ENCODE results near the gene TRPM7.
"Not testable (repeated sequence)": the region's sequence is repeated elsewhere in the genome, so short reads cannot be mapped to it uniquely, and the experiment has no call there.

The TRPM7 gene

DNA sequence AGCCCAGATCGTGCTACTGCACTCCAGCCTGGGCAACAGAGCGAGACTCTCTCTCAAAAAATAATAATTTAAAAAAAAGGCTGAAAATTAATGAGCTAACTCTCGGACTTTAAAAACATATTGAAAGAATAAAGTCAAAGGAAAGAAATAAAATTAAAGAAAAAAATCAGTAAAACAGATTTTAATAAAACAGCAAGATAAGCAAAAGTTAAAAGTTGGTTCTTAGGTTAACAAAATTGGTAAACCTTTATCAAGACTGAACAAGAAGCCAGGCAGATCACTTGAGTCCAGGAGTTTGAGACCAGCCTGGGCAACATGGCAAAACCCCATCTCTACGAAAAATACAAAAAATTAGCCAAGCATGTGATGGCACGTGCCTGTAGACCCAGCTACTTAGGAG lies 20.7 kb downstream of the TRPM7 start:
- DNase-seq (ENCODE audit: low read depth in 2 of 2, low spot score in 1 of 2) = no peak

DNA sequence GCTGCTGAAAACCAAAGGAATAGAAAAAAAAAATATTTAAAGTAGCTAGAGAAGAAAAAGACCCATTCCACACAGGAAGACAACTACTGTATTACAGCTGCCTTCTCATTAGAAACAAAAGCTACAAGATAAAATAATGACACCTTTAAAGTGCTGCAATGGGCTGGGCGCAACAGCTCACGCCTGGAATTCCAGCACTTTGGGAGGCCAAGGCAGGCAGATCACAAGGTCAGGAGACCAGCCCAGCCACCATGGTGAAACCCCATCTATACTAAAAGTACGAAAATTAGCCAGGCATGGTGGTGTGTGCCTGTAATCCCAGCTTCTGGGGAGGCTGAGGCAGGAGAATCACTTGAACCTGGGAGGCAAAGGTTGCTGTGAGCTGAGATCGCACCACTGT lies 31.0 kb downstream of the TRPM7 start:
- no peak for DNase-seq (ENCODE audit: low read depth in 2 of 2, low spot score in 1 of 2)

DNA sequence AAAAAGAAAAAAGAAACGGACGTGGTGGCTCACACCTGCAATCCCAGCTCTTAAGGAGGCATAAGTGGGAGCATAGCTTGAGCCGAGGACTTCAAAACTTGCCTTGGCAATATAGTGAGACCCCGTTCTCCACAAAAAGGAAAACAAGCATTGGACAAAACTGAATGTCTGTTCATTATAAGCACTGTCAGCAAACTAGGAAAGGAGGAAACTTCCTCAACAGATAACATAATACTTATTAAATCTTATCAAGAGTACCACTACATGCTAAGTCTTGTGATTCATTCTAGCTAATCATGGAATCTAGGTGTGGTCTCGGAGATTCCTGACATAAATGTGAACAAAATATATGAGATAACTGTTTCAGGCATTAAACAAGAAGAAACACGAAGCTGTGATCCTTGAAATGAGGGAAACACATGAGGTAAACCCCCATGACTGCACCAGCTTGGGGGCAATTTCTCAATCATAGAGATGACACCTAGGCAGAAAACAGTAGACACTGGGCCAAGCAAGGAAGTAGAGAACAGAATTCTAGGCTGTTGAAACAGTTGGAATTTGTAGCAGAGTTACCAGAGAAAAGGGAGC lies 33.3 kb downstream of the TRPM7 start:
- DNase-seq (ENCODE audit: low read depth in 2 of 2, low spot score in 1 of 2) = no peak

DNA sequence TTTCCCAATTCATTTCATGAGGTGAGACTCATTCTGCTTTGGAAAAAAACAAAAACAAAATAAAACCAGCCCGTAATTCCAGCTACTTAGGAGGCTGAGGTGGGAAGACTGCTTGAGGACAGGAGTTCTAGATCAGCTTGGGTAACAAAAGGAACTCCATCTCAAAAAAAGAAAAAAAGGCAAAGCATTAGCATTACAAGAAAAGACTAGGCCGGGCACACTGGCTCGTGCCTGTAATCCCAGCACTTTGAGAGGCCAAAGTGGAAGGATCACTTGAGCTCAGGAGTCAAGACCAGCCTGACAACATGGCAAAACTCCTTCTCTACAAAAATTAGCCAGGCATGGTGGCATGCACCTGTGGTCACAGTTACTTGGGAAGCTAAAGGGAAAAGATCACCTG lies 33.9 kb downstream of the TRPM7 start:
- no peak for DNase-seq (ENCODE audit: low read depth in 2 of 2, low spot score in 1 of 2)

DNA sequence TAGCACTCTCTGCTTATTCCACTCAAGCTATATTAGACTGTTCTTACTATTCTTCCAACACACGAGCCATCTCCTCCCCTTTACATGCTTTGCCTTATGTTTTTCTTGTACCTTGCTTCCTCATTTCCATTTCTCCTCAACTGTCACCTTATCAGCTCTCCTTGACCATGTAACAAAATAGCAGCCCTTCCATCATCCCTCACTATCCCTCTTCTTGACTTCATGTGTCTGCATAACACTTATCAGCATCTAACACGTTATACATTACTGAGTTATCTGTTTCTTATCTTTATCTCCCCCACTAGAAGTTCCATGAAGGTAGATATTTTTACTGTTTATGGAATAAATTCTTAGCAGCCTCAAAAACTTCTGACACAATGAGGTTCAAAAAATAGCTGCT lies 45.3 kb downstream of the TRPM7 start:
- no peak for DNase-seq (ENCODE audit: low read depth in 2 of 2, low spot score in 1 of 2)

DNA sequence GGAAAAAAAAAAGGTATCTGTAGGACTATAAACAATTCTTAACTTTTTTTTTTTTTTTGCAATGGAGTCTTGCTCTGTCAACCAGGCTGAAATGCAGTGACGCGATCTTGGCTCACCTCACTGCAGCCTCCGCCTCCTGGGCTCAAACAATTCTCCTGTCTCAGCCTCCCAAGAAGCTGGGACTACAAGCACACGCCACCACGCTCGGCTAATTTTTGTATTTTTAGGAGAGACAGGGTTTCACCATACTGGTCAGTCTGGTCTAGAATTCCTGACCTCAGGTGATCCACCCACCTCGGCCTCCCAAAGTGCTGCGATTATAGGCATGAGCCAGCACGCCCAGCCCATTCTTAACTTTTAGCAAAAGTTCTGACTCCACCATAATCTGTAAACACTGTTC lies 50.5 kb downstream of the TRPM7 start:
- DNase-seq (ENCODE audit: low read depth in 2 of 2, low spot score in 1 of 2) = no peak

DNA sequence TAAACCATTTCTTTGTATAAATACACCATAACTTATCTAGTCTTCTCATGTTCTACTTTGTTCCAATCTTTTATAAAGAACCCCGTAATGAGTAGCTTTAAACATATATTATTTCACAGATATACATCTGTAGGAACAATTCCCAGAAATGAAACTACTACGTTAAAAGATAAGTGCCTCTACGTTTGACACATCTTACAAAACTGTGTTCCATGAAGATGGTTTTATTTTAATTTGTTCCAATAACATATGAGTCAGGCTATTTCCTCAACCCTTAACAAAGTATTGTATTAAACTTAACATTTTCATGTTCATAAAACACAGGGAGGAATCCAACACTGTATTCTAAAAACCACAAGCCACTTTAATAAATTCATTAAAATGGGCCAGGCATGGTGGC lies 52.9 kb downstream of the TRPM7 start:
- no peak for DNase-seq (ENCODE audit: low read depth in 2 of 2, low spot score in 1 of 2)

DNA sequence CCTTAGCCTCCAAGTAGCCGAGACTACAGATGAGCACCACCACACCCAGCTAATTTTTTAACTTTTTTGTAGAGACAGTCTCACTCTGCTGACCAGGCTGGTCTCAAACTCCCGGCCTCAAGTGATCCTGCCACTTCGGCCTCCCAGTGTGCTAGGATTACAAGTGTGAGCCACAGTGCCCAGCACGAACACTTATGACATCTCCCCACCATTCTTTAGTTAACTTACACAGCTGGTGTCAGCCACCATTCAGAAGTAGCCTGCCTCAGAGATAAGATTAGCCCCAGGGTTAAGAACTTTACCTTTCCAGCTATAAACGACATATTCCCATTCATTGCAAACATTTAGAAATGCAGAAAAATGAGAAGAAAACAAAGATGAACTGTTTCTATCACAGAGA lies 58.2 kb downstream of the TRPM7 start:
- no peak for DNase-seq (ENCODE audit: low read depth in 2 of 2, low spot score in 1 of 2)

DNA sequence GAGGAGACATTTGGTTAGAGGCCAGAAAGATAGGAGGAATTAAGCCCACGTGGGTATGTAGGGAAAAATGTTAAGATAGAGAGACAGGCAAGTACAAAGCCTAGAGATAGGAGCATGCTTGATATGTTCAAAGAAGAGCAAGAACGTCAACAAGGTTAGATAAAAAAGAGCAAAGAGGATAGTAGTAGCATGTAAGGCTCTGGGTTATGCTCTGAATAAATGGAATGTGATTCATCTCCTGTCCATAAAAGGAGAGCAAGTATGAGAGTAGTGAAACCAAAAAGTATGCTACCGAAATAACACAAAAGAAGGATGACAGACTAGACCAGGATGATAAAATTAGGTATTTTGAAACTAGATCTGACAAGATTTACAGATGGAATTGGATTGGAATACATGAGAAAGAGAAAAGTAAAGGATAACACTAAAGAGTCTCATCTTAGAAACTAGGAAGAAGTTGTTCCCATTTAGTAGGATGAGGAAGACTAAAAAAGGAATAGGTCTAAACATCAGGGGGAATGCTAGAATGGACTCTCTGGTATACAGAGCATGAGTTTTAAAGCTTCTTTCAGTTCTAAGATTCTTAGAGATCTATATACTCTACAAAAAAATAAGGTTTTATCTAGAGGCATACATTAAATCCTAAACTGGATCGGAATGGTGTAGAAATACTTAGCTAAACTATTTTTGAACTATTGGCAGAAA lies 59.1 kb downstream of the TRPM7 start:
- no peak for DNase-seq (ENCODE audit: low read depth in 2 of 2, low spot score in 1 of 2)

DNA sequence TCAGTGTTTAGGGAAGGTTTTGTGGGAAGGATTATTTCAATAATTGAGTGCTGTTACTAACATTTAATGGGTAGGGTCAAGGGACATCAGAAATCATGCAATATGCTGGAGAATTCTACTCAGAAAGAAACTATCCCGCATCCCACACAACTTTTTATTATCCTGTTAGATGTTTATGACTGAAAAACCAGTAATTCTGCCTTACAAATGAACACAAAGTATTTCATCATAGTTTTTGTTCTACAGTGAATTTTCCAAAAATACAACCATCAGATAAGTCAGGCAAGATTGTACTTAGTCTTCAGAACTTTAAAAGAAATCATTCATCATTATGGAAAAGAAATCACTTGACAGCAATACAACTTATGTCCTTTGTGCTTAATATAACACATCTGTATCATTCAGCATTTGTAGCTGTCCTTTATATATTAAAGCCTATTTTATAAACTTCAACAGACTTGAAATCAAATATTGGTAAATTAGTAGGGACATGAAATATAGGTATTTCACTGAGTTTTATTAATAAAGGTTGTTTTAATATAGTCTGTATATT lies 61.9 kb downstream of the TRPM7 start:
- no peak for DNase-seq (ENCODE audit: low read depth in 2 of 2, low spot score in 1 of 2)

DNA sequence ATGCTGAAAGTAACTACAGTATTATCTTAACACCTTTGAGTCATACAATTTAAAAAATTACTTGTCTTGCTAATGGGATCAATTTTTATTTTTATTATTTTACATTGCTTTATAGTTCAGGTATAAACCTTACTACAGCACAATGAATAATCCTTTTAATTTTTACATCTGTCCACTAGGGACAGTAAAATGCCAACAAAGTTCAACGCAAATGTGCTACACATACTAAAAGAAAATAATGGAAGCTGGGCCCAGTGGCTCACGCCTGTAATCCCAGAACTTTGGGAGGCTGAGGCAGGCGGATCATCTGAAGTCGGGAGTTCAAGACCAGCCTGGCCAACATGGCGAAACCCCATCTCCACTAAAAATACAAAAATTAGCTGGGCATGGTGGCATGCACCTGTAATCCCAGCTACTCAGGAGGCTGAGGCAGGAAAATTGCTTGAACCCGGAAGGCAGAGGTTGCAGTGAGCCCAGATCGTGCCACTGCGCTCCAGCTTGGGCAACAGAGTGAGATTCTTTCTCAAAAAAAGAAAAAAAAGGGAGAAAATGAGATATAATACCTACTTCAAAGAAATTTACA lies 64.1 kb downstream of the TRPM7 start:
- not testable (repeated sequence) for DNase-seq (ENCODE audit: low read depth in 2 of 2, low spot score in 1 of 2)

DNA sequence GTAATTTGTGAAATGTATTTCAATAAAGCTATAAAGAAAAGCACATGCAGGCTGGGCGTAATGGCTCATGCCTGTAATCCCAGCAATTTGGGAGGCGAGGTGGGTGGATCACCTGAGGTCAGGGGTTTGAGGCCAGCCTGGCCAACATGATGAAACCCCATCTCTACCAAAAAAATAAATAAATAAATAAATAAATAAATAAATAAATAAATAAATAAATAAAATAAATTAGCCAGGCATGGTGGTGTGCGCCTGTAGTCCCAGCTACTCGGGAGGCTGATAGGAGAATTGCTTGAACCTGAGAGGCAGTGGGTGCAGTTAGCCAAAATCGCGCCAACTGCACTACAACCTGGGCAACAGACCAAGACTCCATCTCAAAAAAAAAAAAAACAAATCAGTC lies 69.6 kb downstream of the TRPM7 start:
- not testable (repeated sequence) for DNase-seq (ENCODE audit: low read depth in 2 of 2, low spot score in 1 of 2)

DNA sequence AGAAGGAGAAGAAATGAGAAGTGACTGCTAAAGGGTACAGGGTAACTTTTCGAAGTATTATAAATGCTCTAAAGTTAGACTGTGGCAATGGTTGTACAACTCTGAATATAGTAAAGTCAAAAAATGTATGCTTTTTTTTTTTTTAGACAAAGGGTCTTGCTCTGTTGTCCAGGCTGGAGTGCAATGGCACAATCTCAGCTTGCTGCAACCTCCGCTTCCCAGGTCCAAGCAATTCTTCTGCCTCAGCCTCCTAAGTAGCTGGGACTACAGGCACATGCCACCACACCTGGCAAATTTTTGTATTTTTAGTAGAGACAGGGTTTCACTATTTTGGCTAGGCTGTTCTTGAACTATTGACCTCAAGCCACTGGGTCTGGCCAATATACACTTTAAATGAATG lies 70.0 kb downstream of the TRPM7 start:
- DNase-seq (ENCODE audit: low read depth in 2 of 2, low spot score in 1 of 2) = not testable (repeated sequence)

DNA sequence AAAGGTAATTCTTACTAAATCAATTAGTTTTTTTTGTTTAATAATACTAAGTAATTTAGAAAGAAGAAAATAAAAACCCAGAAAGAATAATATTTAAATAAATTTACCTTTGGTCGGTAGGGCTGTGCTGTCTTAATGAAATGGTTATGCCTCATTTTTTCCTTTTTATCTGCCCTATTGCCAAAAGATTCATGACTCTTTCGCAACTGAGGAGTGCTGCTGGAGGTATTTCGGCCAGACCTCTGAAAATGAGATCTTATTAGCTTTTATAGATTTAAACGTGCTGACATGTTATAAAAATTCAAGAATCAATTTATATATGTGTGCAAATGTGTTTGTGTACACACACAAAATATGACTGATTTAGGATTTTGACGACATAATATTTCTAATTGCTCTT lies 73.0 kb downstream of the TRPM7 start:
- DNase-seq (ENCODE audit: low read depth in 2 of 2, low spot score in 1 of 2) = no peak

DNA sequence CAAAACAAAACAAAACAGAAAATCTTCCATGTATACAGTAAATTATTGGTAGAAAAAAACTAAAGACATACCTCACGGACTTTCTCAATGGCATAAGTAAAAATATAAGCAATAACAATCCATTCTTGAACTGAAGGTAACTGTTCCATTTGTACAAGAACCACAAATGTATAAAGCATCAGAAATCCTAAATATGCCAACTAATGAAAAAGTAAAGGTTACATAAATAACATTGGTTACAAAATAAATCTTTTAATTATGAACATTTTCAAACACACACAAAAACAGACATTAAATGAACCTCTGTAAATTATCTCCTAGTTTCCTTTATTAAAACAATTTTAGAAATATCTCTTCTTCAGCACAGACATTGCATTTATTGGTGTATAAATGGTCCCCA lies 79.5 kb downstream of the TRPM7 start:
- no peak for DNase-seq (ENCODE audit: low read depth in 2 of 2, low spot score in 1 of 2)

DNA sequence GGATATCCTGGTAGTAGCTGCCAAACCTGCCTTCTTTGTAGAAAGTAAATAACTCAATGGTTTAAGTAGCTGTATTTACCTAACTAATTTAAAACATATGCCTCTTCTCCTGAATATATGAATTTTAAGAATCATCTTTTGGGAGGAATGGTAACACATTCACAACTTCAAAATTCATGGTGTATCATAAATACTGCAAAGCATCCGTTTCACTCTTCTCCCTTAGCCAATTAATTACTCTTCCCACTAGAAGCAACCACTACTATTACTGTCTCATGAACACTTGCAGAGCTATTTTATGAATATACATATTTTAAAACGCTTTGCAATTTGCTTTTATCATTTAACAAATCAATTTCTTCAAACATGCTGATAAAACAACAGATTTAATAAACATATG lies 81.1 kb downstream of the TRPM7 start:
- no peak for DNase-seq (ENCODE audit: low read depth in 2 of 2, low spot score in 1 of 2)

DNA sequence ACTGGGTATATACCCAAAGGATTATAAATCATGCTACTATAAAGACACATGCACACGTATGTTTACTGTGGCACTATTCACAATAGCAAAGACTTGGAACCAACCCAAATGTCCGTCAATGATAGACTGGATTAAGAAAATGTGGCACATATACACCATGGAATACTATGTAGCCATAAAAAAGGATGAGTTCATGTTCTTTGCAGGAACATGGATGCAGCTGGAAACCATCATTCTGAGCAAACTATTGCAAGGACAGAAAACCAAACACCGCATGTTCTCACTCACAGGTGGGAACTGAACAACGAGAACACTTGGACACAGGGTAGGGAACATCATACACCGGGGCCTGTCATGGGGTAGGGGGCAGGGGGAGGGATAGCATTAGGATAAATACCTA lies 84.6 kb downstream of the TRPM7 start:
- DNase-seq (ENCODE audit: low read depth in 2 of 2, low spot score in 1 of 2) = not testable (repeated sequence)

DNA sequence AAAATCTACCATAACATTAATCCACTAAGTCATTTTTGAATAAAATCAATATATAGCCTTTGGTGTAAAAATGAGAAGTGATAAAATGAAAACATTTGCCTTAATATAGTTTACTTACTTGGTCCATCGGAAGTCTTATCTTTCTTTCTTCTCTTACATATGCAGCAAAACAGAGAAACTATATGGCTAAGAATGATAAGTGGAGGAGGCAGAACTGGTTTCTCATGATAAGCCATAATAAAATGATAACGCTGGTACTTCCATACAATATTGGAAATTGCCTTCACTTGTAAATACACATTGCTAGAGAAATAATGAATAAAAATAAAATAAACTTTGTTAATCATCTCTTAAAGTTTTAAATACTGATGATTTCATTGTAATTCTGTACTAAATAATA lies 92.3 kb downstream of the TRPM7 start:
- no peak for DNase-seq (ENCODE audit: low read depth in 2 of 2, low spot score in 1 of 2)

DNA sequence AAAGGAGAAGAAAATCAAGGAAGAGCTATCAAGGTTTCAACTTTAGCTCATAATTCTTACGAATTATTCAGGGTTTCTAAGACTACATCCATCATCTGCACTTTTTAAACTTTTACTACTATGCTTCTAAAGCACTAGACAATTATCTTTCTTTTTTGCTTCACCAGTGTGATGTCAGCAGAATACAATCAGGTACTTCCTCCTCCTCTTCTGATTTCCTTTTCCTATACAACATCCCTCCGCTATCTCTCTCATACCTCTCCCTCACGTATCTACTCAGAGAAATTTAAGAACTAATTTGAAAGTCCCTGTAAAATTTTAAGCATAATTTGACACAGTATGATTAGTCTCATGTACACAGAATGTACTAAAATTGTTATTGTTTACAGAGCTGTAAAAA lies 92.8 kb downstream of the TRPM7 start:
- DNase-seq (ENCODE audit: low read depth in 2 of 2, low spot score in 1 of 2) = no peak

DNA sequence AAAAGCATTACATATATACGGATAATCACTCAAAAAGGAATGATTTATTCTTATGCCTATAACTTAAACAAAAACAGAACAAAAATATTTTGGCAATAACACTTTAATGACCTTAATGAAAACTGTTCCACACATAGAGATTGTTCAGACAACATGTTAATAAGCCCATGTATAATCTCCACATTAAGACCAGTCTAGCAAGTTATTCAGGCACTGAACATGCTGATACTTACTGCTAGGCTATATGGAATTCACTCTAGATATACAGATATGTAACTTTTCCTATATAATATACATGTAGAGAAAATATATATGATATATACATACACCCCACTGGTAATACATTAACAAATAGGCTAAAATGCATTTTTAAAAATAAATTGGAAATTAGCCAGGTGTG lies 96.3 kb downstream of the TRPM7 start:
- no peak for DNase-seq (ENCODE audit: low read depth in 2 of 2, low spot score in 1 of 2)

DNA sequence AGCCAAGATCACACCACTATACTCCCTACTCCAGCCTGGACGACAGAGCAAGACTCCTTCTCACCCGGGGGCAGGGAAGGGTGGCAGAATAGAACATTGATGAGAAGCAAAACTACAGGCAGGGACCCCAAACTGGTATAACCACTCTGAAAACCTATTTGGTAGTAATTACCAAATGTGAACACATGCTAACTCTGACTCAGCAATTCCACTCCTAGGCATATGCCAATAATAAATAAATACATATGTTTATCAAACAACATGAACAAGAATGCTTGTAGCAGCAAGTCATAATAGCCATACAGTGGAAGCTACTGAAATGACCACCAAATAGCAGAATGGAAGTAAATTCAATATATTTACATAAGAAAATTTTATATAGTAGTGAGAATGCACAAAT lies 109.1 kb downstream of the TRPM7 start:
- DNase-seq (ENCODE audit: low read depth in 2 of 2, low spot score in 1 of 2) = no peak

DNA sequence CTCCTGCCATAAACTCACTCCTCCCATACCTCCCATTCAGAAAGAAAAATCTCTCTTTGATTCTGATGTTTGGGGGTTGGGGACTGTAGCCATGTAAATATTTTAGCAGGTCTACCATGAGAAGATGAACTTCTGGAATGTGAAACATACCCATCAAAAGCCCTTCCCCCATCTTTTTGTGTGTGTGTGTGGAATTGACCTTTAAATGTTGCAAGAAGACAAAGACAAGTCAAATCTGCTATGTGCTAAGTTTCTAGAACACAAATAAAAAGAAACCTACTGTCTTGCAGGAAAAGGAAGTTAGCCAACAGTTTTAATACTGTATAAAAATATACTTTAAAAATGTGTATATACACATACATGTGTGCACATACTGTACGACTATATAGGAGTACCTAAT lies 110.4 kb downstream of the TRPM7 start:
- no peak for DNase-seq (ENCODE audit: low read depth in 2 of 2, low spot score in 1 of 2)

DNA sequence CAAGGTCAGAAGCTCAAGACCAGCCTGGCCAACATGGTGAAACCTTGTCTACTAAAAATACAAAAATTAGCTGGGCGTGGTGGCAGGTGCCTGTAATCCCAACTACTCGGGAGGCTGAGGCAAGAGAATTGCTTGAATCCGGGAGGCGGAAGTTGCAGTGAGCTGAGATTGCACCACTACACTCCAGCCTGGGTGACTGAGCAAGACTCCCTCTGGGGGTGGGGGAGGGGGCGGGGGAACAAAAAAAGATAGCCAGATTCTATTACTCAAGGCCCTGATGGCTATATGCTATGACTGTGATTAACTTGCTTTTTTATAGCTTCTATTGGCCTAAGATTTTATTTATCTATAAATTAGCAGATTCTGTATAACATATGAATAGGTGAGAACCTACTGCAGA lies 112.8 kb downstream of the TRPM7 start:
- DNase-seq (ENCODE audit: low read depth in 2 of 2, low spot score in 1 of 2) = not testable (repeated sequence)
